Immature natural killer cell (primary cell): ENCODE data around the gene LHX4. TPM values are rescaled to one million over a fixed set of nuclear protein-coding genes. Genes with fewer than 3 reads are reported as not detected.
A peak's percentile ranks its signal among the peaks of the same experiment; 100 is the strongest.

Experiments
- DNase-seq, 3 donors: peaks; one replicate each; pipeline ENCODE4 v3.0.0; 2022; ENCODE audit warnings: mixed read lengths in 1 of 3
- H3K27ac Mint-ChIP-seq, 6 donors: one replicate each; pipeline ENCODE4 v1.8.0; 2020; ENCODE audit warnings: mixed read lengths in 6 of 6, mild to moderate bottlenecking in 5 of 6, inconsistent platforms in 4 of 6, moderate library complexity in 3 of 6
- H3K27me3 Mint-ChIP-seq, 3 donors: one replicate each; pipeline ENCODE4 v1.8.0; 2020 to 2021; ENCODE audit warnings: low read depth in 3 of 3, mild to moderate bottlenecking in 3 of 3, mixed read lengths in 3 of 3, moderate library complexity in 3 of 3, inconsistent platforms in 1 of 3
- H3K36me3 Mint-ChIP-seq, 3 donors: one replicate each; pipeline ENCODE4 v1.8.0; 2020; ENCODE audit warnings: mixed read lengths in 3 of 3, inconsistent platforms in 2 of 3, mild to moderate bottlenecking in 2 of 3
- H3K4me1 Mint-ChIP-seq, 2 donors: one replicate each; pipeline ENCODE4 v1.8.0; 2020; ENCODE audit warnings: inconsistent platforms in 2 of 2, mild to moderate bottlenecking in 2 of 2, mixed read lengths in 2 of 2, moderate library complexity in 1 of 2
- H3K4me3 Mint-ChIP-seq, 5 donors: one replicate each; pipeline ENCODE4 v1.8.0; 2020; ENCODE audit warnings: mild to moderate bottlenecking in 5 of 5, mixed read lengths in 5 of 5, inconsistent platforms in 3 of 5, moderate library complexity in 3 of 5
- H3K9me3 Mint-ChIP-seq, 6 donors: one replicate each; pipeline ENCODE4 v1.8.0; 2020; ENCODE audit warnings: mild to moderate bottlenecking in 6 of 6, mixed read lengths in 6 of 6, inconsistent platforms in 4 of 6, moderate library complexity in 3 of 6
- polyA plus RNA-seq, 3 donors: library from polyadenylated mRNA; unstranded; fragments of 300-500 nt; fragmentation: Illumina TruSeq; gene quantifications; one replicate each; pipeline ENCODE4 v1.2.3, GENCODE V29; 2021

LHX4 gene
- polyA plus RNA-seq, 3 donors from 2014 or later: 0.25 TPM; not detected in 2

DNA sequence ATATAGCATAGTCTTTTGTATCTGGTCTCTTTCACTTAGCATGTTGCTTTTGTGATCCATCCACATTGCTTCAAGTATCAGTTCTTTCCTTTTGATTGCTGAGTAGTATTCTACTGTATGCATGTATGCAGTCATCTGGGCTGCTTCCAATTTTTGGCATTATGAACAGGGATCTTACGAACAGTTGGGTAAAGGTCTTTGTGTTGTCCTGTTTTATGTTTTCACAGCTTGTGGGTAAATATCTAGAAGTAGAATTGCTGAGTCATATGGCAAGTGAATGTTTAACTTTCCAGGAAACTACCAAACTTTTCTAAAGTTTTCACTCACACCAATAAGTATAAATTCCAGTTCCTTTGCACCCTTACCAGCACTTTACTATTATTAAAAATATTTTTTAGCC, 60.9 kb downstream of the LHX4 start:
- peaks cover 8 to 12% of the 10 kb centered on the region in 2 donors for H3K4me1 Mint-ChIP-seq
- H3K27ac Mint-ChIP-seq: peak overlapping the region in 1 of 6 donors; percentile 18
- no peak for DNase-seq
- H3K9me3 Mint-ChIP-seq: no peaks in the 10 kb centered on the region
- H3K4me3 Mint-ChIP-seq: no peak overlapping the region
- H3K36me3 Mint-ChIP-seq: peaks cover 4 to 14% (median 8%) of the 10 kb centered on the region in 3 donors
- no peaks in the 10 kb centered on the region for H3K27me3 Mint-ChIP-seq

DNA sequence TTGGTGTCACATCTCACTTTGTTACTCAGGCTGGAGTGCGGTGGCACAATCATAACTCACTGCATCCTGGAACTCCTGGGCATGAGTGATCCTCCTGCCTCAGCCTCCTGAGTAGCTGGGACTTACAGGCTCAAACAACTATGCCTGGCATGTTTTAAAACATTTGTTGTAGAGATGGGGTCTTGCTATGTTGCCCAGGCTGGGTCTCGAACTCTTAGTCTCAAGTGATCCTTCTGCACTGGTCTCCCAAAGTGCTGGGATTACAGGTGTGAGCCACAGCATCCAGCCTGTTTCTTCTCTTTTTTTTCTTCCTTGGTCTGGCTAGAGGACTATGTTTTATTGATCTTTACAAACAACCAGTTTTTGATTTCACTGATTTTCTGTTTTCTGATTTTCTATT, 64.6 kb downstream of the LHX4 start:
- H3K36me3 Mint-ChIP-seq: peaks cover 2 to 12% (median 3%) of the 10 kb centered on the region in 3 donors
- no peak overlapping the region for H3K27ac Mint-ChIP-seq

GRCh38 chr1:180295999-180296398, 65.9 kb downstream of the LHX4 start:
- Mint-ChIP-seq H3K9me3 (no peaks in the 10 kb centered on the region), H3K27me3 (peaks cover 0 to 2% (median 0%) of the 10 kb centered on the region in 3 donors)

More for the DNA sequence above, 64.6 kb downstream of the LHX4 start:
- DNase-seq: no peak
- Mint-ChIP-seq H3K9me3 (no peaks in the 10 kb centered on the region), H3K27me3 (peaks cover 0 to 2% (median 0%) of the 10 kb centered on the region in 3 donors), H3K4me1 (peaks cover 0 to 5% of the 10 kb centered on the region in 2 donors), H3K4me3 (no peak overlapping the region)

DNA sequence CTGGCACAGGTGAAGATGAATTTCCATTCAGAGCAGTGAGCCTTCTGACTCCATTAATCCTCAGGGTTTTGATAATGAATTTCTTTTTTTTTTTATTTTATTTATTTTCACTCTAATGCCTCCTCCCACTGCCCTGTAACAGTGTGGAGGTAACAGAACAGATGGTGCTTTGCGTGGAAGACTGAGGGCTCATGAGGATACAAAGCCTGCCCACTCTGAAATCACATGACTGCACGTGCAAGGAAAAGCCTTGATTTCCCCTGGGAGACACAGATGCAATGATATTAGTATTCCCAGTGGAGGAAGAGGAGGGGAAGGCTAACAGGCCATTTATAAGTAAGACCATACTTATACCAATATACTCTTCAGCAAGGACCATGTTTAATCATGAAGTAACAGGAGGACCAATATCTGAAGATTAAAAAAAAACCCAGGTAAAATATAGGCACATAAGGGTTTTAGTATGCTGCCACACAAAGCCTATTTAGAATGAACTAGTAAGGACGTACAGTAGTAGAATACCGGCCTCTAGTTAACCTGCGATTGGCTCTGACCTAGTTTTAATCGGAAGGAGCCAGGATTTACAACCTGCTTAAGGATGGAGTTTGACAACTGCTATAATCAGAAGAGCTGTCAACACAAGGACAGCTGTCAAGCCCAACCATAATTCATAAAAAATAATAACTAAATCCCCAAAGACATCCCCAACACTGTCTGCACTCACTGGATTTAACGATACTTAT, 69.6 kb downstream of the LHX4 start:
- no peak for DNase-seq
- Mint-ChIP-seq H3K9me3 (peaks cover 0 to 2% (median 0%) of the 10 kb centered on the region in 6 donors), H3K4me1 (peaks cover 0 to 2% of the 10 kb centered on the region in 2 donors), H3K36me3 (peaks cover 2 to 6% (median 3%) of the 10 kb centered on the region in 3 donors), H3K4me3 (no peak overlapping the region), H3K27me3 (peaks cover 0 to 2% (median 0%) of the 10 kb centered on the region in 3 donors), H3K27ac (no peak overlapping the region)

More at GRCh38 chr1:180295999-180296398, 65.9 kb downstream of the LHX4 start:
- no peak for DNase-seq
- peaks cover 2 to 12% (median 3%) of the 10 kb centered on the region in 3 donors for H3K36me3 Mint-ChIP-seq
- H3K4me3 Mint-ChIP-seq: no peak overlapping the region
- H3K4me1 Mint-ChIP-seq: peaks cover 0 to 2% of the 10 kb centered on the region in 2 donors
- peak overlapping the region in 1 of 6 donors; percentile 13 for H3K27ac Mint-ChIP-seq

DNA sequence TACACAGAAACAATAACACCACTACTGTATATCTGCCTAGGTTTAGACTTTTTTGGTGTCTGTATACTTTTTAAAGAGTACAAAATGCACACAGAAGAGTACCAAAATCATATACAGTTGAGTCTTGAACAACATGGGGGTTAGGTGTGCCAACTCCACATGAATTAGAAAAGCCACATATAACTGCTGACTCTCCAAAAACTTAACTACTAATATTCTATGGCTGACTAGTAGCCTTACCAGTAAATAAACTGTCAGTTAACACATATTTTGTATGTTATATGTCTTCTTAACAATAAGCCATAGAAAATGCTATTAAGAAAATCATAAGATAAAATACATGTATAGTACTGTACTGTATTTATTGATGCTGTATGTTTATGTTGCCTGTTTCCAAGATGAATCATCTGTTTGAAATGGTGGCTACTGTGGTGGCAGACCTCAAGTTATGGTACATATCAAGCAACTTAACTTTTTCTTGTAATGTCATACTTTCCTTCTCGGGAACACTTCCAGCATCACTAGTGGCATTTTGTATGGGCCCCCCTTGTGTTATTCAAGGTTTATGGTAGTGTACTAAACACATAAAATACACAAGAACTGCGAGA, 71.2 kb downstream of the LHX4 start:
- DNase-seq: no peak
- no peak overlapping the region for H3K27ac Mint-ChIP-seq
- no peak overlapping the region for H3K4me3 Mint-ChIP-seq
- H3K27me3 Mint-ChIP-seq: peaks cover 0 to 4% (median 0%) of the 10 kb centered on the region in 3 donors
- H3K9me3 Mint-ChIP-seq: peaks cover 0 to 2% (median 0%) of the 10 kb centered on the region in 6 donors
- peaks cover 0 to 3% (median under 1%) of the 10 kb centered on the region in 3 donors for H3K36me3 Mint-ChIP-seq
- no peaks in the 10 kb centered on the region for H3K4me1 Mint-ChIP-seq

DNA sequence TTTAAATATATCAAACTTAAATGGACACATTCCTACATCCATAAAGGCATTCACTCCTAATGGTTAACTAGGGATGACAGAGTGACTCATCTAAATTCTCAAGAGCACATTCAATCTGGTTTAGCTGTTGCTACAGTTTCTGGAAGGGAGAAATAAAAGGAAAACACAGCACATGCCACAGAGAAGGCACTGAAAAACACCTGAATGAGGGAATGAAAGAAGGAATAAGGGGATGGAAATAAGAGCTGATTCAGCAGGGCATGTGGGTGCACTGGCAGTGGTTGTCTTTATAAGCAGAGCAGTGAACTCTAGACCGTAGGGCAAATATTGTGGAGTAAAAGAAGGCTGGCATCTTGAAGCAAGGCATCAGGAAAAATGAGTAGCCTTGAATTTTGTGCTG, 79.3 kb downstream of the LHX4 start:
- no peak overlapping the region for H3K27ac Mint-ChIP-seq
- peaks cover 0 to 2% (median 0%) of the 10 kb centered on the region in 6 donors for H3K9me3 Mint-ChIP-seq
- H3K36me3 Mint-ChIP-seq: peaks cover 11 to 25% (median 17%) of the 10 kb centered on the region in 3 donors
- no peak overlapping the region for H3K4me3 Mint-ChIP-seq
- H3K27me3 Mint-ChIP-seq: peaks cover 0 to 4% (median 0%) of the 10 kb centered on the region in 3 donors
- no peaks in the 10 kb centered on the region for H3K4me1 Mint-ChIP-seq
- DNase-seq: no peak

DNA sequence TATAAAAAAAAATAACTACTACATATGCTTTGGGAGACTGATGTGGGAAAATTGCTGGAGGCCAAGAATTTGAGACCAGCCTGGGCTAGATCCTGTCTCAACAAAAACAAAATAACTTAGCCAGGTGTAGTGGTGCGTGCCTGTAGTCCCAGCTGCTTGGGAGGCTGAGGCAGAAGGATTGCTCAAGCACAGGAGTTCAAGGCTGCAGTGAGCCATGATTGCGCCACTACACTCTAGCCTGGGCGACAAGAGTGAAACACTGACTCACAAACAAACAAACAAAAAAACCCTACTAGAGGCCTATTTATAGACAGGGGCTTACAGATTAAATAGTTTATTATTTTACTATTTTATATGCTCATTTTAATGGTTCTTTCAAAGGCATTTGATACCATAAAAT, 80.0 kb downstream of the LHX4 start:
- DNase-seq: no peak
- Mint-ChIP-seq H3K27ac (no peak overlapping the region), H3K4me3 (no peak overlapping the region), H3K9me3 (peaks cover 0 to 2% (median 0%) of the 10 kb centered on the region in 6 donors), H3K4me1 (no peaks in the 10 kb centered on the region), H3K36me3 (peaks cover 11 to 25% (median 17%) of the 10 kb centered on the region in 3 donors), H3K27me3 (peaks cover 0 to 3% (median 0%) of the 10 kb centered on the region in 3 donors)

DNA sequence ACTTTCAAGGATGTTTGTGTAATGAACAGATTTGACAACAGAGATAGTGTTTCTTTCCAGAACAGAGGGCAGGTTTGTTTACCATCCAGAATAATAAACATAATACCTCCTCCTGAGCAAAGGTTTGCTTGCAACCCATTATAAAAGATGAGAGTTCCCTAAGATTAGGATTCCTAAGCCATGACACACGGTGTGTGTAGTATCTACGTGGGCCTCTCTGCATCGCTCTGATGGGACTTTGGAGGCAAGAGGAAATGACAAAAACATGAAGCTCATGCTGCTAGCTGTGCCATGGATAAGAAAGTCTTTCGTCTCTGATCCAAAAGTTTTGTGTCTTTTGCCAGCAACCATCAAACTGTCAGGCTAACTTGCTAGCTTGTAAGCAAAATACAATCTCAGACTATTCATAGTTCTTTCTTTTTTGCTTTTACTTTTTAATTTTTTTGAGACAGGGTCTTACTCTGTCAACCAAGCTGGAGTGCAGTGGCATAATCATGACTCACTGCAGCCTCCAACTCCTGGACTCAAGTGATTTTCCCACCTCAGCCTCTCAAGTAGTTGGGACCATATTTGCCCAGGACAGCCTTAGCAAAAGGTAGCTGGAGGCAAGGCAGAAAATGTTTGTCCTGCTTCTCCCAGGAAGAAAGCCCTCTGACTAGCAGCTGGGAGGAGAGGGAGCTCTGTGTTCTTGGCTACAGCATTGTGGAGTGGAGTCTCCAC, 81.1 kb downstream of the LHX4 start:
- H3K4me1 Mint-ChIP-seq: no peaks in the 10 kb centered on the region
- H3K36me3 Mint-ChIP-seq: peaks cover 11 to 25% (median 17%) of the 10 kb centered on the region in 3 donors
- peaks cover 0 to 1% (median 0%) of the 10 kb centered on the region in 3 donors for H3K27me3 Mint-ChIP-seq
- H3K4me3 Mint-ChIP-seq: no peak overlapping the region
- no peak for DNase-seq
- H3K9me3 Mint-ChIP-seq: peaks cover 0 to 2% (median 0%) of the 10 kb centered on the region in 6 donors
- H3K27ac Mint-ChIP-seq: no peak overlapping the region

DNA sequence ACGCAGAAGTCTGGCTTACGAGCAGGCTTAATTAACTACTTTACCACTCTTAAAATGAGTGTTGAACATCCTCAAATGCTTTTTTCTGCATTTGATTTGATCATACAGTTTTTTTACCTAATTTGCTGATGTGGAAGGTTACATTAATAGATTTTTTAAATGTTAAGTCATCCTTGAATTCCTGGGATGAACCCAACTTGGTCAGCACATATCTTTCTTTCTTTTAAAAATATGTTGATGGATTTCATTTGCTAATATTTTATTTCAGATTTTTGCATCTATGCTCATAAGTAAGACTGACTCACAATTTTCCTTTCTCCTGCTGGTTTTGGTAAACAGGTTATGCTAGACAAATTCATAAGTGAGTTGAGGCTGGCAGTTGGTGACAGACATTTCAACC, 82.9 kb downstream of the LHX4 start:
- H3K9me3 Mint-ChIP-seq: no peaks in the 10 kb centered on the region
- H3K27me3 Mint-ChIP-seq: no peaks in the 10 kb centered on the region
- peaks cover 7 to 14% (median 9%) of the 10 kb centered on the region in 3 donors for H3K36me3 Mint-ChIP-seq
- no peak for DNase-seq
- no peak overlapping the region for H3K4me3 Mint-ChIP-seq
- no peaks in the 10 kb centered on the region for H3K4me1 Mint-ChIP-seq
- no peak overlapping the region for H3K27ac Mint-ChIP-seq

GRCh38 chr1:180327089-180327488, 97.0 kb downstream of the LHX4 start:
- DNase-seq: no peak
- H3K27me3 Mint-ChIP-seq: no peaks in the 10 kb centered on the region
- H3K4me3 Mint-ChIP-seq: no peak overlapping the region
- peaks cover 0 to 1% of the 10 kb centered on the region in 2 donors for H3K4me1 Mint-ChIP-seq
- H3K36me3 Mint-ChIP-seq: peaks cover 9 to 10% (median 9%) of the 10 kb centered on the region in 3 donors
- H3K9me3 Mint-ChIP-seq: peaks cover 5 to 32% (median 17%) of the 10 kb centered on the region in 6 donors
- no peak overlapping the region for H3K27ac Mint-ChIP-seq

Other genes starting within 250 kb of the LHX4 start
- gene QSOX1, start 75.4 kb upstream of the LHX4 start, polyA plus RNA-seq: 10 to 100 TPM; 14.7 to 18.7 (median 15.8) TPM